Kidney (tissue), 14 donors: Measurements from ENCODE around the gene MED16. TPM values are rescaled to one million over a fixed set of nuclear protein-coding genes. Genes with fewer than 3 reads are reported as not detected.
"Not testable (repeated sequence)": the region's sequence is repeated elsewhere in the genome, so short reads cannot be mapped to it uniquely, and the experiment has no call there.

Source experiments
- DNase-seq, 5 donors: peaks; one replicate each; pipeline ENCODE4 v3.0.0-alpha.2; 2013 to 2020
- FAIRE-seq: peaks from 2 replicates; lab custom pipeline; 2012; peaks lifted over from hg19 to GRCh38; lab: Jason Lieb, UNC
- H3K27ac ChIP-seq, 2 donors: one replicate each; pipeline ENCODE4 v1.7.0; 2013; ENCODE audit warnings: low read depth in 2 of 2, low read length in 2 of 2, inconsistent platforms in 1 of 2
- H3K27me3 ChIP-seq: one replicate; pipeline ENCODE4 v1.7.1; 2013; ENCODE audit warnings: low read length, inconsistent platforms; ENCODE audit not compliant: control insufficient read depth, insufficient read depth
- H3K36me3 ChIP-seq, 3 donors: one replicate each; pipeline versions ENCODE4 v1.7.0 to v1.7.1; 2013; ENCODE audit warnings: low read length in 3 of 3, control low read depth in 1 of 3, inconsistent platforms in 1 of 3; ENCODE audit not compliant: insufficient read depth in 3 of 3, control insufficient read depth in 2 of 3
- H3K4me1 ChIP-seq, 3 donors: one replicate each; pipeline versions ENCODE4 v1.7.0 to v1.7.1; 2013; ENCODE audit warnings: low read length in 3 of 3, inconsistent platforms in 1 of 3, low read depth in 1 of 3; ENCODE audit not compliant: control insufficient read depth in 2 of 3, insufficient read depth in 2 of 3
- H3K4me3 ChIP-seq, 3 donors: one replicate each; pipeline versions ENCODE4 v1.7.0 to v1.8.1; 2013; ENCODE audit warnings: low read length in 3 of 3, control low read depth in 1 of 3, inconsistent platforms in 1 of 3
- H3K9ac ChIP-seq, 3 donors: one replicate each; pipeline versions ENCODE4 v1.7.0 to v1.7.1; 2013; ENCODE audit warnings: low read length in 3 of 3, control low read depth in 1 of 3, inconsistent platforms in 1 of 3
- H3K9me3 ChIP-seq, 3 donors: one replicate each; pipeline versions ENCODE4 v1.7.0 to v1.7.1; 2013; ENCODE audit warnings: low read length in 3 of 3, control low read depth in 1 of 3, inconsistent platforms in 1 of 3; ENCODE audit not compliant: control insufficient read depth in 2 of 3, insufficient read depth in 1 of 3
- CTCF ChIP-seq: IDR thresholded peaks from 3 replicates; pipeline ENCODE4 v1.5.1; 2012; ENCODE audit warnings: mild to moderate bottlenecking, moderate library complexity, borderline replicate concordance; ENCODE audit not compliant: insufficient read depth; ENCODE audit errors: extremely low read depth
- intact Hi-C: fragments of 100-400 bp; cut with DNase I; formaldehyde crosslinking; loops from one replicate; pipeline ENCODE4 v1.11.1; 2022
- polyA plus RNA-seq: library from polyadenylated mRNA; stranded (reverse); fragments of 350-450 nt; fragmentation: Illumina TruSeq; extraction: RNeasy Lipid Tissue Mini Kit (QIAGEN cat#74804); gene quantifications from one replicate; pipeline ENCODE4 v1.2.3, GENCODE V29; 2014; ENCODE audit warnings: low read depth, low replicate concordance; ENCODE audit not compliant: insufficient read depth
- total RNA-seq: library from RNA; stranded (reverse); fragmentation: NEBNext Ultra II Directional; extraction: Animal tissue kit (Norgen Biotek cat#: 25700); gene quantifications from one replicate; pipeline ENCODE4 v1.2.1, GENCODE V29; 2021
- donor health status: control.
- donor health status: control.
- donor health status: control.
- donor health status: control.
- donor health status: control.
- donor health status: DM: yes; HTN: yes; CAD: no.
- donor health status: Normal renal cell carcinoma (clear cell type).

MED16 gene
- total and polyA plus RNA-seq, 2 donors from 2014 or later = 56.5 to 72.1 TPM

GRCh38 chr19:852136-853013 lies 40.6 kb downstream of the MED16 start, which contains the start of gene ELANE:
TSS of gene ELANE (plus strand) at chr19:852303. CDS start at chr19:852329, 26 bp downstream.
- H3K27me3 ChIP-seq = no peaks in the 10 kb centered on the region
- no peak within 1 kb of the TSS for H3K4me3 ChIP-seq
- H3K9me3 ChIP-seq = no peaks in the 10 kb centered on the region
- H3K27ac ChIP-seq = peak within 1 kb of the TSS in 1 of 2 donors; percentile 80
- H3K36me3 ChIP-seq = no peaks in the 10 kb centered on the region
- H3K4me1 ChIP-seq = peaks cover 0 to 7% (median 0%) of the 10 kb centered on the region in 3 donors
- no peak within 1 kb of the TSS for H3K9ac ChIP-seq
- DNase-seq (peak in 1 of 5 donors; percentile 75), FAIRE-seq (no peak)
- TF ChIP-seq CTCF = no peak
- intact Hi-C loops = no loop called here

GRCh38 chr19:850979-851335 lies 42.0 kb downstream of the MED16 start:
- intact Hi-C loops = no loop called here
- FAIRE-seq = no peak

GRCh38 chr19:850221-850978 lies 42.6 kb downstream of the MED16 start:
- H3K27ac ChIP-seq = peak overlapping the region; percentile 78 to 80
- no peak for TF ChIP-seq CTCF
- DNase-seq (peak; percentile 55 to 98 (median 63)), FAIRE-seq (no peak)
- peaks cover 0 to 7% (median 0%) of the 10 kb centered on the region in 3 donors for H3K4me1 ChIP-seq
- intact Hi-C loops = no loop called here
- no peak overlapping the region for H3K9ac ChIP-seq
- no peaks in the 10 kb centered on the region for H3K36me3 ChIP-seq
- H3K4me3 ChIP-seq = no peak overlapping the region
- no peaks in the 10 kb centered on the region for H3K9me3 ChIP-seq
- no peaks in the 10 kb centered on the region for H3K27me3 ChIP-seq

More at GRCh38 chr19:850979-851335, 42.0 kb downstream of the MED16 start:
- Histone ChIP-seq H3K4me3 (no peak overlapping the region), H3K4me1 (peaks cover 0 to 7% (median 0%) of the 10 kb centered on the region in 3 donors), H3K9me3 (no peaks in the 10 kb centered on the region), H3K9ac (no peak overlapping the region), H3K36me3 (no peaks in the 10 kb centered on the region), H3K27me3 (no peaks in the 10 kb centered on the region), H3K27ac (peak overlapping the region; percentile 78 to 80)
- peak in 1 of 5 donors; percentile 83 for DNase-seq
- no peak for TF ChIP-seq CTCF

- H3K4me3 ChIP-seq, H3K36me3 ChIP-seq, H3K4me1 ChIP-seq, H3K27me3 ChIP-seq, H3K27ac ChIP-seq, FAIRE-seq, H3K9ac ChIP-seq, DNase-seq, intact Hi-C loops, H3K9me3 ChIP-seq: not testable (repeated sequence)
Measured at GRCh38 chr19:849195-849594, 43.8 kb downstream of the MED16 start.
